Upper lobe of left lung (tissue), 4 donors: ENCODE measurements around the gene CCT5.

Experiments
- CTCF ChIP-seq, 6 experiments: fragments of 450-650 bp in 4 of 6; fragments of 200-600 bp in 2 of 6; sonication (generic) in 2 of 6; IDR thresholded peaks; one replicate each; pipeline ENCODE4 v1.5.1; 2016 to 2019; ENCODE audit warnings: antibody characterized with exemption in 6 of 6
- EP300 ChIP-seq, 4 donors: sonication (generic); formaldehyde crosslinking; IDR thresholded peaks; one replicate each; pipeline ENCODE4 v1.5.1; 2017; ENCODE audit warnings: antibody characterized with exemption in 4 of 4, control low read depth in 2 of 4

GRCh38 chr5:10222326-10222725 is 27.8 kb upstream of the CCT5 start:
- no peak for TF ChIP-seq CTCF (IDR thresholded peaks at IDR 0.05)
- no peak for TF ChIP-seq EP300 (IDR thresholded peaks at IDR 0.05)
